HCT116 (cell line): ENCODE measurements around the gene LGR6. TPM values are rescaled to one million over a fixed set of nuclear protein-coding genes. Genes with fewer than 3 reads are reported as not detected.

ENCODE experiments used
- ATAC-seq: fragments of 200-7000 bp; cut with Tn5 transposase; 2 replicates; pipeline ENCODE4 v1.9.1; 2020; ENCODE audit warnings: mild to moderate bottlenecking, moderate library complexity
- BruUV-seq: library from RNA; stranded (reverse); fragments of 400-500 nt; replicated peaks from 2 replicates; lab custom pipeline; 2021; lab: Mats Ljungman, UMichigan
- CTCF ChIA-PET: fragments of 300-600 bp; sonication (Branson Sonifier 250); formaldehyde crosslinking; loops from one replicate; lab custom pipeline; 2021; ENCODE audit warnings: antibody characterized with exemption; lab: Charles Lee
- POLR2A ChIA-PET: fragments of 300-600, 350-600 bp; sonication (Branson Sonifier 250); formaldehyde crosslinking; loops from one replicate; lab custom pipeline; 2021; ENCODE audit warnings: antibody characterized with exemption; lab: Charles Lee
- RAD21 ChIA-PET, 2 experiments: fragments of 300-600 bp; sonication (Branson Sonifier 250); formaldehyde crosslinking; loops; one replicate each; lab custom pipeline; 2023; ENCODE audit warnings: low total read pairs in 2 of 2; ENCODE audit not compliant: uncharacterized antibody in 2 of 2, unreplicated experiment in 2 of 2, low non-redundant PET in 1 of 2; lab: Charles Lee
- DNase-seq: peaks from one replicate; pipeline ENCODE4 v3.0.0-alpha.2; 2010; ENCODE audit warnings: low read depth, low spot score
- H2AFZ ChIP-seq: fragments of 200-600 bp; shearing (Covaris generic), sonication (generic); 2 replicates; pipeline ENCODE4 v1.6.1; 2017; ENCODE audit warnings: low read depth, mixed run types, mixed read lengths, antibody characterized with exemption, low read length; ENCODE audit not compliant: poor library complexity, severe bottlenecking
- H3K27ac ChIP-seq: 2 replicates; pipeline ENCODE4 v1.5.1; 2012; ENCODE audit warnings: low read depth, low read length
- H3K27me3 ChIP-seq: fragments of 200-600 bp; sonication (generic); 2 replicates; pipeline ENCODE4 v1.6.1; 2016; ENCODE audit warnings: mixed run types, low read length, mixed read lengths; ENCODE audit not compliant: insufficient read depth
- H3K36me3 ChIP-seq, 2 experiments: fragments of 200-500 bp in 1 of 2; fragments of 200-600 bp in 1 of 2; sonication (Bioruptor generic) in 1 of 2; sonication (generic) in 1 of 2; 2 replicates each; pipeline versions ENCODE4 v1.5.1 to v1.6.1; 2014 to 2016; ENCODE audit warnings: low read length in 2 of 2, inconsistent platforms in 1 of 2, mixed read lengths in 1 of 2, mixed run types in 1 of 2; ENCODE audit not compliant: insufficient read depth in 2 of 2, control insufficient read depth in 1 of 2
- H3K4me1 ChIP-seq, 2 experiments: fragments of 200-600 bp in 1 of 2; sonication (generic) in 1 of 2; 2 replicates each; pipeline versions ENCODE4 v1.5.1 to v1.6.1; 2012 to 2017; ENCODE audit warnings: low read length in 2 of 2, inconsistent platforms in 1 of 2, mild to moderate bottlenecking in 1 of 2, mixed read lengths in 1 of 2, mixed run types in 1 of 2, moderate library complexity in 1 of 2; ENCODE audit not compliant: insufficient read depth in 2 of 2, control insufficient read depth in 1 of 2
- H3K4me2 ChIP-seq: fragments of 200-600 bp; sonication (generic); 2 replicates; pipeline ENCODE4 v1.6.1; 2017; ENCODE audit warnings: mixed run types, low read length, mixed read lengths
- H3K4me3 ChIP-seq, 2 experiments: fragments of 200-600 bp in 1 of 2; sonication (generic) in 1 of 2; replicated peaks in 1 of 2; 2 replicates each; pipeline ENCODE4 v1.5.1; 2011 to 2016; ENCODE audit warnings: low read length in 2 of 2, control low read depth in 1 of 2, low read depth in 1 of 2, mild to moderate bottlenecking in 1 of 2, mixed read lengths in 1 of 2, mixed run types in 1 of 2
- H3K79me2 ChIP-seq: fragments of 200-600 bp; sonication (generic); 2 replicates; pipeline ENCODE4 v1.6.1; 2017; ENCODE audit warnings: mild to moderate bottlenecking, mixed run types, low read length, moderate library complexity, mixed read lengths; ENCODE audit not compliant: insufficient read depth
- H3K9ac ChIP-seq: fragments of 200-600 bp; sonication (generic); 2 replicates; pipeline ENCODE4 v1.6.1; 2016; ENCODE audit warnings: low read length, mixed read lengths
- H3K9me2 ChIP-seq: fragments of 200-600 bp; sonication (generic), shearing (Covaris generic); 2 replicates; pipeline ENCODE4 v1.6.1; 2017; ENCODE audit warnings: mixed run types, mild to moderate bottlenecking, moderate library complexity; ENCODE audit not compliant: insufficient read depth
- H3K9me3 ChIP-seq, 2 experiments: fragments of 200-500 bp in 1 of 2; fragments of 200-600 bp in 1 of 2; sonication (Bioruptor generic) in 1 of 2; sonication (generic) in 1 of 2; 2 replicates each; pipeline ENCODE4 v1.6.1; 2014 to 2017; ENCODE audit warnings: low read length in 2 of 2, mixed read lengths in 2 of 2, inconsistent platforms in 1 of 2, low read depth in 1 of 2, mild to moderate bottlenecking in 1 of 2, mixed run types in 1 of 2, moderate library complexity in 1 of 2; ENCODE audit not compliant: control insufficient read depth in 1 of 2, insufficient read depth in 1 of 2
- H4K20me1 ChIP-seq: fragments of 200-600 bp; sonication (generic), shearing (Covaris generic); 2 replicates; pipeline ENCODE4 v1.6.1; 2017; ENCODE audit warnings: mixed run types, mild to moderate bottlenecking, moderate library complexity; ENCODE audit not compliant: insufficient read depth
- CBX3 ChIP-seq: IDR thresholded peaks from 2 replicates; pipeline ENCODE4 v1.6.1; 2012; ENCODE audit warnings: low read depth
- ELF1 ChIP-seq: IDR thresholded peaks from 2 replicates; pipeline ENCODE4 v1.6.1; 2012; ENCODE audit warnings: low read depth, borderline replicate concordance
- EZH2 ChIP-seq: fragments of 200-600 bp; sonication (generic); IDR thresholded peaks from 2 replicates; pipeline ENCODE4 v1.6.1; 2017; ENCODE audit warnings: antibody characterized with exemption, mixed run types
- POLR2AphosphoS5 ChIP-seq: IDR thresholded peaks from 2 replicates; pipeline ENCODE4 v1.6.1; 2011; ENCODE audit warnings: mild to moderate bottlenecking, low read depth, low read length, moderate library complexity
- RAD21 ChIP-seq: IDR thresholded peaks from 2 replicates; pipeline ENCODE4 v1.6.1; 2012; ENCODE audit warnings: low read depth, mild to moderate bottlenecking
- SIN3A ChIP-seq: IDR thresholded peaks from 2 replicates; pipeline ENCODE4 v1.6.1; 2012; ENCODE audit warnings: low read depth
- SP1 ChIP-seq: IDR thresholded peaks from 2 replicates; pipeline ENCODE4 v1.6.1; 2012; ENCODE audit warnings: low read depth
- TCF7L2 ChIP-seq: IDR thresholded peaks from 2 replicates; pipeline ENCODE4 v1.7.0; 2011; ENCODE audit warnings: borderline replicate concordance, inconsistent platforms; ENCODE audit not compliant: insufficient read depth, insufficient read length; ENCODE audit errors: extremely low read depth
- ZBTB33 ChIP-seq: IDR thresholded peaks from 2 replicates; pipeline ENCODE4 v1.6.1; 2011; ENCODE audit warnings: mild to moderate bottlenecking, low read length, moderate library complexity; ENCODE audit not compliant: insufficient replicate concordance; ENCODE audit errors: extremely low read depth
- ZNF274 ChIP-seq: fragments of 200-500 bp; sonication (Bioruptor generic); IDR thresholded peaks from 2 replicates; pipeline ENCODE4 v1.6.1; 2014; ENCODE audit warnings: mild to moderate bottlenecking, low read depth, low read length, inconsistent platforms
- intact Hi-C: fragments of 100-400 bp; cut with micrococcal nuclease; formaldehyde crosslinking; loops from 2 replicates; pipeline ENCODE4 v1.10.0; 2022
- total RNA-seq: library from RNA; stranded (reverse); gene quantifications from one replicate; pipeline ENCODE4 v1.2.1, GENCODE V29; 2021; ENCODE audit not compliant: unreplicated experiment
- TF ChIP-seq, protein P1 (sequence below), 3 experiments: fragments of 200-600 bp in 1 of 3; sonication (generic) in 1 of 3; IDR thresholded peaks in 2 of 3; conservative IDR thresholded peaks in 1 of 3; 2 replicates each; pipeline ENCODE4 v1.5.1; 2012 to 2017; ENCODE audit warnings: low read depth in 2 of 3, low read length in 2 of 3, antibody characterized with exemption in 1 of 3, borderline replicate concordance in 1 of 3, control low read depth in 1 of 3, mild to moderate bottlenecking in 1 of 3, mixed read lengths in 1 of 3, mixed run types in 1 of 3, moderate library complexity in 1 of 3; ENCODE audit not compliant: insufficient read depth in 1 of 3

Gene LGR6
- total RNA-seq, 1 experiment from 2014 or later, result 0.20 TPM

- no peak for DNase-seq
- H3K4me2 ChIP-seq, result no peak overlapping the region
- TF ChIP-seq CBX3, result no peak
- no peak for TF ChIP-seq ZNF274
- TF ChIP-seq EZH2, result no peak
- TF ChIP-seq, protein P1, sequence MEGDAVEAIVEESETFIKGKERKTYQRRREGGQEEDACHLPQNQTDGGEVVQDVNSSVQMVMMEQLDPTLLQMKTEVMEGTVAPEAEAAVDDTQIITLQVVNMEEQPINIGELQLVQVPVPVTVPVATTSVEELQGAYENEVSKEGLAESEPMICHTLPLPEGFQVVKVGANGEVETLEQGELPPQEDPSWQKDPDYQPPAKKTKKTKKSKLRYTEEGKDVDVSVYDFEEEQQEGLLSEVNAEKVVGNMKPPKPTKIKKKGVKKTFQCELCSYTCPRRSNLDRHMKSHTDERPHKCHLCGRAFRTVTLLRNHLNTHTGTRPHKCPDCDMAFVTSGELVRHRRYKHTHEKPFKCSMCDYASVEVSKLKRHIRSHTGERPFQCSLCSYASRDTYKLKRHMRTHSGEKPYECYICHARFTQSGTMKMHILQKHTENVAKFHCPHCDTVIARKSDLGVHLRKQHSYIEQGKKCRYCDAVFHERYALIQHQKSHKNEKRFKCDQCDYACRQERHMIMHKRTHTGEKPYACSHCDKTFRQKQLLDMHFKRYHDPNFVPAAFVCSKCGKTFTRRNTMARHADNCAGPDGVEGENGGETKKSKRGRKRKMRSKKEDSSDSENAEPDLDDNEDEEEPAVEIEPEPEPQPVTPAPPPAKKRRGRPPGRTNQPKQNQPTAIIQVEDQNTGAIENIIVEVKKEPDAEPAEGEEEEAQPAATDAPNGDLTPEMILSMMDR (IDR thresholded peaks at IDR 0.05 in 2 of 3, conservative IDR thresholded peaks at IDR 0.05 in 1 of 3; ENCODE audit: borderline replicate concordance in 1 of 3, insufficient read depth in 1 of 3, low read depth in 2 of 3, low read length in 2 of 3), result no peak
- no peak for TF ChIP-seq ZBTB33
- TF ChIP-seq TCF7L2, result no peak
- TF ChIP-seq SP1, result no peak
- no peak for TF ChIP-seq POLR2AphosphoS5
- no peak for TF ChIP-seq ELF1
- TF ChIP-seq RAD21, result no peak
- no peak for TF ChIP-seq SIN3A
- TF ChIP-seq, all 23 proteins: peak for 0
- Histone ChIP-seq H3K4me1 (peaks cover 13 to 20% of the 10 kb centered on the region in 2 experiments), H3K9ac (no peak overlapping the region), H2AFZ (no peak overlapping the region), H3K79me2 (no peaks in the 10 kb centered on the region), H3K36me3 (no peaks in the 10 kb centered on the region), H3K27ac (no peak overlapping the region), H3K9me3 (no peaks in the 10 kb centered on the region; a peak in 1 of 4 replicates), H3K9me2 (no peaks in the 10 kb centered on the region), H3K27me3 (peaks cover 67% of the 10 kb centered on the region; the same call in 1 of the 2 replicates), H4K20me1 (no peaks in the 10 kb centered on the region), H3K4me3 (no peak overlapping the region)
- no TSS peak for BruUV-seq
- ChIA-PET POLR2A (no interaction called here), RAD21 (no interaction called here), CTCF (no interaction called here)
- intact Hi-C loops, result no loop called here
- no peak for ATAC-seq
Measured at GRCh38 chr1:202287196-202287595, 93.6 kb downstream of the LGR6 start.
